GM12891 (cell line): ENCODE results near the gene SLC7A14.

Experiments used
- POLR2A ChIP-seq: IDR thresholded peaks from 2 replicates; pipeline ENCODE4 v1.6.1; 2011; ENCODE audit warnings: low read depth, low read length, control low read depth
- POLR2AphosphoS5 ChIP-seq: IDR thresholded peaks from 2 replicates; pipeline ENCODE4 v1.6.1; 2011; ENCODE audit warnings: low read depth, low read length, control low read depth
- SPI1 ChIP-seq: IDR thresholded peaks from 2 replicates; pipeline ENCODE4 v1.6.1; 2011; ENCODE audit warnings: low read depth, low read length, control low read depth
- TAF1 ChIP-seq: IDR thresholded peaks from 2 replicates; pipeline ENCODE4 v1.6.1; 2011; ENCODE audit warnings: low read depth, low read length, control low read depth

DNA sequence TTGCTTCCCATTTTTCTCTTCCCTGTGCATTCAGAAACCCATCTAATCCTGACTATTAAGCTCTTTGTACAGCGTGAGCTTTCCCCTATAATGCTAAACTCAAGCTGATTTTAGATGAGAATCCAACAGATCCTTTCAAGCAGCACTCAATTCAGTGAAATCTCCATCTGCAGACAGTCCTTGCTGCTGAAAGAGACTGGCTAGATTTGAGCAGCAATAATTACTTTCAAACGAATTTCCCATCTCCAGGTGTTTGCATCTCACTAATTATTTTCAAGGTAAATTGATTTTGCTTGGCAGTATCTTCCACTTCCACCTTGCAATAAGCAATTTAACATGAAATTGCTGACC lies 49.5 kb upstream of the SLC7A14 start:
- no peak for TF ChIP-seq POLR2A
- no peak for TF ChIP-seq TAF1
- no peak for TF ChIP-seq SPI1
- no peak for TF ChIP-seq POLR2AphosphoS5
